Gastrocnemius medialis (tissue), 4 donors: ENCODE data around the gene PIK3C2G. TPM values are rescaled to one million over a fixed set of nuclear protein-coding genes. Genes with fewer than 3 reads are reported as not detected.

Experiments
- ATAC-seq, 2 donors: fragments of 150-250 bp; one replicate each; pipeline ENCODE4 v1.9.1; 2016
- DNase-seq, 2 donors: peaks; one replicate each; pipeline ENCODE4 v3.0.0-alpha.2; 2019
- H3K27ac ChIP-seq, 4 donors: fragments of 200-600 bp; sonication (generic); 1 replicate in 1 of 4; 2 replicates in 3 of 4; pipeline ENCODE4 v1.5.1; 2016 to 2018; ENCODE audit warnings: mild to moderate bottlenecking in 2 of 4, moderate library complexity in 1 of 4
- H3K27me3 ChIP-seq, 3 donors: fragments of 200-600 bp; sonication (generic) in 2 of 3; 1 replicate in 1 of 3; 2 replicates in 2 of 3; pipeline versions ENCODE4 v1.5.1 to v1.6.0; 2016 to 2019; ENCODE audit warnings: mild to moderate bottlenecking in 1 of 3, moderate library complexity in 1 of 3
- H3K36me3 ChIP-seq, 2 donors: fragments of 200-600 bp; sonication (generic) in 1 of 2; one replicate each; pipeline ENCODE4 v1.5.1; 2017 to 2018
- H3K4me1 ChIP-seq, 2 donors: fragments of 200-600 bp; sonication (generic) in 1 of 2; one replicate each; pipeline ENCODE4 v1.5.1; 2016 to 2017; ENCODE audit warnings: mild to moderate bottlenecking in 2 of 2
- H3K4me3 ChIP-seq, 4 donors: fragments of 200-600 bp; sonication (generic) in 3 of 4; 1 replicate in 1 of 4; 2 replicates in 3 of 4; pipeline ENCODE4 v1.5.1; 2016 to 2019; ENCODE audit warnings: mild to moderate bottlenecking in 2 of 4
- H3K9me3 ChIP-seq, 3 donors: fragments of 200-600 bp; sonication (generic) in 2 of 3; 1 replicate in 1 of 3; 2 replicates in 2 of 3; pipeline ENCODE4 v1.5.1; 2016 to 2019
- CTCF ChIP-seq, 5 experiments: fragments of 450-650 bp in 3 of 5; fragments of 200-600 bp in 2 of 5; sonication (generic) in 2 of 5; IDR thresholded peaks in 4 of 5; conservative IDR thresholded peaks in 1 of 5; 1 replicate in 4 of 5; 2 replicates in 1 of 5; pipeline ENCODE4 v1.5.1; 2016 to 2019; ENCODE audit warnings: antibody characterized with exemption in 5 of 5, mild to moderate bottlenecking in 3 of 5, moderate library complexity in 3 of 5
- POLR2A ChIP-seq, 2 donors: fragments of 450-650 bp; IDR thresholded peaks; one replicate each; pipeline ENCODE4 v1.6.1; 2017; ENCODE audit warnings: antibody characterized with exemption in 2 of 2, mild to moderate bottlenecking in 2 of 2, moderate library complexity in 2 of 2
- in situ Hi-C, 4 donors: fragments of 200-750 bp; cut with MboI; loops; one replicate each; pipeline versions ENCODE4 v1.15.0 to v1.8.0; 2017; ENCODE audit warnings: low sequenced_read_pairs in 4 of 4
- intact Hi-C: fragments of 100-400 bp; cut with DNase I; formaldehyde crosslinking; loops from one replicate; pipeline ENCODE4 v1.15.1; 2023; ENCODE audit warnings: low total_unique reads
- total RNA-seq, 4 donors: library from RNA; depleted of rRNA; stranded (reverse); fragments of >200 nt; gene quantifications; one replicate each; pipeline versions ENCODE4 v1.1.0 to v1.2.3, GENCODE V29; 2016

The PIK3C2G gene
- total RNA-seq, 4 donors from 2014 or later: 0.40 TPM; not detected in 3

DNA sequence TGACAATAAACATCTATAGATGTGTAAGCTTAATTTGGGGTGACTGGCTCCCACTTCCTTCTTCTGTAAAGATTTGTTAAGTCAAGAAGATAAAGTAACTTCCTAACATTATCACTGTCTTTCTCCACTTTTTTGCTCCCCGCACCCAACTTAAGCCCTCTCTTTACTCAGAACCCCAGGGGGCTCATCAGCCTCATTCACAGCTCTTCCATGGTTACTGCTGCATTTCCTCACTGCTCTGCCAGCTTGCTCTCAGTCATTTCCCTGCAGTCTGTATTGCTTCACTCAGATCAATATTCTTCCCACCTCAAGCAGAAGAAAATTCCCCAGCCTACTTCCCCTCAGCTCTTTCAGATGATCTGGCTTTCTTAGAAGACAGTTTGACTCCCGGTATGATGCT, 102.0 kb downstream of the PIK3C2G start:
- Histone ChIP-seq H3K9me3 (no peaks in the 10 kb centered on the region), H3K27ac (no peak overlapping the region), H3K27me3 (no peaks in the 10 kb centered on the region), H3K36me3 (no peaks in the 10 kb centered on the region), H3K4me3 (no peak overlapping the region), H3K4me1 (no peaks in the 10 kb centered on the region)
- ATAC-seq (no peak), DNase-seq (no peak)
- intact Hi-C loops: no loop called here
- in situ Hi-C loops: no loop called here
- TF ChIP-seq POLR2A (IDR thresholded peaks at IDR 0.05) (no peak), CTCF (IDR thresholded peaks at IDR 0.05 in 4 of 5, conservative IDR thresholded peaks at IDR 0.05 in 1 of 5) (no peak)

DNA sequence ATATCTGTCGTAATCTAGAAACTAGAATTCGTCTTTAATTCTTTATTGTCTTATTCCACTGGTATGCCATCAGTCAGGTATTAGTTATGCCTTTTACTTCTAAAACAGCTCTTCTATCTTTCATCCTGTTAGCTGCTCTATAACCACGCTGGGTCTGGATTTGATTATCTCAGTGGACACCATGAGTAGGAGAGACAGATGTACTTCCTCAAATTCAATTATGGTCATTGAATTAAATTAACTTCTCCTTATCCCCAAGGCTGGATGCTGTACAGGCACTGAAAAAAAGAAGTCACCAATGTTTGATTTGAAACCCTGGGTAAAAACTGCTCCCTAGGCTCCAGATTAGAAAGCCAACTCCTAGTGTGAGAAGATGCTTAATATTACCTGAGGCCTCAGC, 107.3 kb downstream of the PIK3C2G start:
- in situ Hi-C loops: no loop called here

GRCh38 chr12:18373181-18373580, 111.9 kb downstream of the PIK3C2G start:
- DNase-seq (no peak), ATAC-seq (no peak)
- Histone ChIP-seq H3K9me3 (no peaks in the 10 kb centered on the region), H3K4me1 (no peaks in the 10 kb centered on the region), H3K36me3 (no peaks in the 10 kb centered on the region), H3K4me3 (no peak overlapping the region), H3K27ac (no peak overlapping the region), H3K27me3 (no peaks in the 10 kb centered on the region)
- in situ Hi-C loops (no loop called here), intact Hi-C loops (no loop called here)
- TF ChIP-seq POLR2A (IDR thresholded peaks at IDR 0.05) (no peak), CTCF (IDR thresholded peaks at IDR 0.05 in 4 of 5, conservative IDR thresholded peaks at IDR 0.05 in 1 of 5) (no peak)

More for the DNA sequence above, 107.3 kb downstream of the PIK3C2G start:
- intact Hi-C loops: no loop called here
- TF ChIP-seq CTCF (IDR thresholded peaks at IDR 0.05 in 4 of 5, conservative IDR thresholded peaks at IDR 0.05 in 1 of 5) (no peak), POLR2A (IDR thresholded peaks at IDR 0.05) (no peak)
- H3K4me1 ChIP-seq: no peaks in the 10 kb centered on the region
- H3K36me3 ChIP-seq: no peaks in the 10 kb centered on the region
- DNase-seq: no peak
- no peak overlapping the region for H3K4me3 ChIP-seq
- no peak overlapping the region for H3K27ac ChIP-seq
- no peaks in the 10 kb centered on the region for H3K27me3 ChIP-seq
- no peaks in the 10 kb centered on the region for H3K9me3 ChIP-seq
- ATAC-seq: no peak

DNA sequence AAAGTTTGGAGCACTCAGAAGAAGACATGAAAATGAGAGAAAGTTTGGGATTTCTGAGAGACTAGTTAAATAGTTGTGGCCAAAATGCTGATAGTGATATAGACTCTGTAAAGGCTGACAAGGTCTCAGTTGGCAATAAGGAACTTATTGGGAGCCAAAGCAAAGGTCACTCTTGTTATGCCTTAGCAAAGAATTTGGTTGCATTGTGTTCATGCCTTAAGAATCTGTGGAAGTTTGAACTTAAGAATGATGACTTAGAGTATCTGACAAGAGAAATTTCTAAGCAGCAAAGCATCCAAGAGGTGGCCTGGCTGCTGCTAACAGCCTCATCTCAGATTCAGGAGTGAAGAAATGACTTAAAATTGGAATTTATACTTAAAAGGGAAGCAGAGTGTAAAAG, 113.8 kb downstream of the PIK3C2G start:
- Histone ChIP-seq H3K9me3 (no peaks in the 10 kb centered on the region), H3K27ac (no peak overlapping the region), H3K36me3 (no peaks in the 10 kb centered on the region), H3K4me3 (no peak overlapping the region), H3K4me1 (no peaks in the 10 kb centered on the region), H3K27me3 (no peaks in the 10 kb centered on the region)
- DNase-seq: no peak
- ATAC-seq: no peak
- intact Hi-C loops: no loop called here
- in situ Hi-C loops: no loop called here
- TF ChIP-seq POLR2A (IDR thresholded peaks at IDR 0.05): no peak
- TF ChIP-seq CTCF (IDR thresholded peaks at IDR 0.05 in 4 of 5, conservative IDR thresholded peaks at IDR 0.05 in 1 of 5): no peak

GRCh38 chr12:18375583-18375982, 114.3 kb downstream of the PIK3C2G start:
- no peak overlapping the region for H3K4me3 ChIP-seq
- DNase-seq: no peak
- H3K4me1 ChIP-seq: no peaks in the 10 kb centered on the region
- ATAC-seq: no peak
- in situ Hi-C loops: no loop called here
- H3K27ac ChIP-seq: no peak overlapping the region
- H3K36me3 ChIP-seq: no peaks in the 10 kb centered on the region
- intact Hi-C loops: no loop called here
- TF ChIP-seq CTCF (IDR thresholded peaks at IDR 0.05 in 4 of 5, conservative IDR thresholded peaks at IDR 0.05 in 1 of 5) (no peak), POLR2A (IDR thresholded peaks at IDR 0.05) (no peak)
- H3K27me3 ChIP-seq: no peaks in the 10 kb centered on the region
- no peaks in the 10 kb centered on the region for H3K9me3 ChIP-seq
